CD4-positive, CD25-positive, alpha-beta regulatory T cell (primary cell): ENCODE measurements around the gene RACGAP1. TPM values are rescaled to one million over a fixed set of nuclear protein-coding genes. Genes with fewer than 3 reads are reported as not detected.

ENCODE experiments used
- ATAC-seq, 2 donors: fragments of 150-1000 bp; cut with Tn5 transposase; one replicate each; pipeline ENCODE4 v1.10.0; 2021; ENCODE audit warnings: low read depth in 2 of 2, moderate number of reproducible peaks in 2 of 2, moderate library complexity in 1 of 2
- DNase-seq, 3 donors: peaks; one replicate each; pipeline versions ENCODE4 v3.0.0 to v3.0.0-alpha.2; 2012 to 2022; ENCODE audit warnings: mixed read lengths in 1 of 3
- H3K27ac ChIP-seq: one replicate; pipeline ENCODE4 v1.7.0; 2013; ENCODE audit warnings: mild to moderate bottlenecking, low read length; ENCODE audit not compliant: insufficient read depth, poor library complexity, severe bottlenecking
- H3K27me3 ChIP-seq: one replicate; pipeline ENCODE4 v1.7.0; 2013; ENCODE audit warnings: low read length; ENCODE audit not compliant: control insufficient read depth, insufficient read depth
- H3K36me3 ChIP-seq: one replicate; pipeline ENCODE4 v1.7.0; 2013; ENCODE audit warnings: mild to moderate bottlenecking, low read length, moderate library complexity; ENCODE audit not compliant: control insufficient read depth, insufficient read depth
- H3K4me1 ChIP-seq: 2 replicates; pipeline ENCODE4 v1.7.0; 2013; ENCODE audit warnings: mild to moderate bottlenecking, low read length; ENCODE audit not compliant: insufficient read depth, control insufficient read depth, poor library complexity, severe bottlenecking
- H3K4me3 ChIP-seq: one replicate; pipeline ENCODE4 v1.7.0; 2013; ENCODE audit warnings: low read depth, mild to moderate bottlenecking, low read length, moderate library complexity
- H3K9me3 ChIP-seq, 2 experiments: 1 replicate in 1 of 2; 2 replicates in 1 of 2; pipeline ENCODE4 v1.7.0; 2013; ENCODE audit warnings: low read length in 2 of 2, mild to moderate bottlenecking in 1 of 2, moderate library complexity in 1 of 2; ENCODE audit not compliant: control insufficient read depth in 2 of 2
- H3K27ac Mint-ChIP-seq, 3 donors: one replicate each; pipeline ENCODE4 v1.8.0; 2020 to 2022; ENCODE audit warnings: mild to moderate bottlenecking in 3 of 3, mixed read lengths in 3 of 3, moderate library complexity in 2 of 3
- H3K27me3 Mint-ChIP-seq: one replicate; pipeline ENCODE4 v1.8.0; 2022; ENCODE audit warnings: mild to moderate bottlenecking, mixed read lengths
- H3K36me3 Mint-ChIP-seq: one replicate; pipeline ENCODE4 v1.8.0; 2020; ENCODE audit warnings: mixed read lengths
- H3K4me1 Mint-ChIP-seq, 4 donors: one replicate each; pipeline ENCODE4 v1.8.0; 2020 to 2022; ENCODE audit warnings: mixed read lengths in 4 of 4, mild to moderate bottlenecking in 1 of 4
- H3K4me3 Mint-ChIP-seq, 4 donors: one replicate each; pipeline ENCODE4 v1.8.0; 2020 to 2022; ENCODE audit warnings: mild to moderate bottlenecking in 4 of 4, mixed read lengths in 4 of 4, moderate library complexity in 3 of 4
- H3K9me3 Mint-ChIP-seq, 7 donors: one replicate each; pipeline ENCODE4 v1.8.0; 2020 to 2022; ENCODE audit warnings: mixed read lengths in 7 of 7, mild to moderate bottlenecking in 3 of 7, moderate library complexity in 2 of 7
- polyA plus RNA-seq, 4 donors: library from polyadenylated mRNA; unstranded; fragments of 300-500 nt; fragmentation: Illumina TruSeq; gene quantifications; one replicate each; pipeline ENCODE4 v1.2.3, GENCODE V29; 2021
- total RNA-seq: library from RNA; stranded (reverse); gene quantifications from one replicate; pipeline ENCODE4 v1.2.3, GENCODE V29; 2022

Gene RACGAP1, protein sequence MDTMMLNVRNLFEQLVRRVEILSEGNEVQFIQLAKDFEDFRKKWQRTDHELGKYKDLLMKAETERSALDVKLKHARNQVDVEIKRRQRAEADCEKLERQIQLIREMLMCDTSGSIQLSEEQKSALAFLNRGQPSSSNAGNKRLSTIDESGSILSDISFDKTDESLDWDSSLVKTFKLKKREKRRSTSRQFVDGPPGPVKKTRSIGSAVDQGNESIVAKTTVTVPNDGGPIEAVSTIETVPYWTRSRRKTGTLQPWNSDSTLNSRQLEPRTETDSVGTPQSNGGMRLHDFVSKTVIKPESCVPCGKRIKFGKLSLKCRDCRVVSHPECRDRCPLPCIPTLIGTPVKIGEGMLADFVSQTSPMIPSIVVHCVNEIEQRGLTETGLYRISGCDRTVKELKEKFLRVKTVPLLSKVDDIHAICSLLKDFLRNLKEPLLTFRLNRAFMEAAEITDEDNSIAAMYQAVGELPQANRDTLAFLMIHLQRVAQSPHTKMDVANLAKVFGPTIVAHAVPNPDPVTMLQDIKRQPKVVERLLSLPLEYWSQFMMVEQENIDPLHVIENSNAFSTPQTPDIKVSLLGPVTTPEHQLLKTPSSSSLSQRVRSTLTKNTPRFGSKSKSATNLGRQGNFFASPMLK
- 17.2 TPM for total RNA-seq
- 10 to 100 TPM; 17.1 to 22.9 (median 18.0) TPM for polyA plus RNA-seq

GRCh38 chr12:50025187-50026059 lies at the start of gene RACGAP1:
Gene RACGAP1 (minus strand): TSS chr12:50025494. CDS start chr12:50016715, 8,779 bp downstream.
- Histone ChIP-seq H3K9me3 (no peaks in the 10 kb centered on the region), H3K27me3 (no peaks in the 10 kb centered on the region), H3K27ac (peak within 1 kb of the TSS; percentile 76), H3K4me1 (peaks cover 12% of the 10 kb centered on the region), H3K4me3 (peak within 1 kb of the TSS; percentile 87), H3K36me3 (no peaks in the 10 kb centered on the region)
- Mint-ChIP-seq H3K27ac (peak within 1 kb of the TSS; percentile 27 to 97 (median 92)), H3K36me3 (no peaks in the 10 kb centered on the region), H3K4me3 (peak within 1 kb of the TSS; percentile 92 to 99 (median 98)), H3K27me3 (peaks cover 4% of the 10 kb centered on the region), H3K4me1 (peaks cover 13 to 47% (median 24%) of the 10 kb centered on the region in 4 donors), H3K9me3 (no peaks in the 10 kb centered on the region)
- DNase-seq: peak; percentile 95 to 99 (median 99)
- ATAC-seq: peak; percentile 96

- Histone ChIP-seq H3K4me3 (no peak overlapping the region), H3K9me3 (no peaks in the 10 kb centered on the region), H3K4me1 (peaks cover 6% of the 10 kb centered on the region), H3K27me3 (no peaks in the 10 kb centered on the region), H3K36me3 (no peaks in the 10 kb centered on the region), H3K27ac (no peak overlapping the region)
- Mint-ChIP-seq H3K27ac (no peak overlapping the region), H3K27me3 (peaks cover 10% of the 10 kb centered on the region), H3K4me1 (peaks cover 0 to 16% (median 4%) of the 10 kb centered on the region in 4 donors), H3K4me3 (no peak overlapping the region), H3K9me3 (no peaks in the 10 kb centered on the region), H3K36me3 (no peaks in the 10 kb centered on the region)
- DNase-seq (no peak), ATAC-seq (no peak)
Observed at GRCh38 chr12:50073712-50074111, 48.4 kb upstream of the RACGAP1 start.

DNA sequence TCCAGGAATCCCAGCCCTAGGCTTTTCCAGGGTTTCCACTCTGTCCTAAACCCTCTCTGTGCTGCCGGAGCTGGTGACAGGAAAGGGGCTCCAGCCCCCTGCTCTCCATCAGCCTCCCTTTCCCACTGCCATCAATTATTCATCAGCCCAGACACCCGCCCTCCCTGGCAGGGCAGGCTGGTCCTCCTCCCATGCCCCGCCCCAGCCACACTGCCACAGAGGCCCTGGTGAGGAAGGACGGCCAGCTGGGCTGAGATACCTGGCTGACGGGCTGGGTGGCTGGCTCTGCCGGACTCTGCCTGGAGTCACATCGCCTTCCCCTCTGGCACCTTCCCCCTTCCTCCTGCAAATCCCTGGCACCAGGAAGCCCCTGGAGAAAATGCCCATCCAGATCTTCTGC lies 47.9 kb upstream of the RACGAP1 start:
- peaks cover 0 to 16% (median 4%) of the 10 kb centered on the region in 4 donors for H3K4me1 Mint-ChIP-seq
- H3K9me3 Mint-ChIP-seq: no peaks in the 10 kb centered on the region
- H3K4me3 ChIP-seq: no peak overlapping the region
- no peaks in the 10 kb centered on the region for H3K36me3 ChIP-seq
- DNase-seq (no peak), ATAC-seq (no peak)
- H3K9me3 ChIP-seq: no peaks in the 10 kb centered on the region
- H3K27me3 Mint-ChIP-seq: peaks cover 10% of the 10 kb centered on the region
- H3K27ac ChIP-seq: no peak overlapping the region
- no peak overlapping the region for H3K27ac Mint-ChIP-seq
- H3K36me3 Mint-ChIP-seq: no peaks in the 10 kb centered on the region
- peaks cover 6% of the 10 kb centered on the region for H3K4me1 ChIP-seq
- no peak overlapping the region for H3K4me3 Mint-ChIP-seq
- no peaks in the 10 kb centered on the region for H3K27me3 ChIP-seq

- no peaks in the 10 kb centered on the region for H3K9me3 Mint-ChIP-seq
- ATAC-seq (no peak), DNase-seq (no peak)
- H3K9me3 ChIP-seq: no peaks in the 10 kb centered on the region
- no peaks in the 10 kb centered on the region for H3K27me3 ChIP-seq
- no peak overlapping the region for H3K27ac ChIP-seq
- H3K4me1 ChIP-seq: peaks cover 6% of the 10 kb centered on the region
- no peak overlapping the region for H3K4me3 Mint-ChIP-seq
- peaks cover 0 to 16% (median 4%) of the 10 kb centered on the region in 4 donors for H3K4me1 Mint-ChIP-seq
- no peak overlapping the region for H3K4me3 ChIP-seq
- H3K27ac Mint-ChIP-seq: no peak overlapping the region
- H3K36me3 Mint-ChIP-seq: no peaks in the 10 kb centered on the region
- no peaks in the 10 kb centered on the region for H3K36me3 ChIP-seq
- peaks cover 10% of the 10 kb centered on the region for H3K27me3 Mint-ChIP-seq
Observed at GRCh38 chr12:50072198-50072907, 47.1 kb upstream of the RACGAP1 start.

- DNase-seq: peak; percentile 44 to 78 (median 64)
- Mint-ChIP-seq H3K4me3 (no peak overlapping the region), H3K9me3 (no peaks in the 10 kb centered on the region)
Observed at GRCh38 chr12:50070314-50071060, 45.2 kb upstream of the RACGAP1 start.

GRCh38 chr12:50069539-50069938 lies 44.2 kb upstream of the RACGAP1 start:
- Mint-ChIP-seq H3K36me3 (no peaks in the 10 kb centered on the region), H3K9me3 (no peaks in the 10 kb centered on the region), H3K4me1 (peaks cover 0 to 9% (median 4%) of the 10 kb centered on the region in 4 donors), H3K27ac (no peak overlapping the region), H3K27me3 (peaks cover 10% of the 10 kb centered on the region), H3K4me3 (no peak overlapping the region)
- Histone ChIP-seq H3K27ac (no peak overlapping the region), H3K36me3 (no peaks in the 10 kb centered on the region), H3K4me3 (no peak overlapping the region), H3K4me1 (peaks cover 6% of the 10 kb centered on the region), H3K27me3 (no peaks in the 10 kb centered on the region), H3K9me3 (no peaks in the 10 kb centered on the region)
- DNase-seq (no peak), ATAC-seq (no peak)

More at GRCh38 chr12:50070314-50071060, 45.2 kb upstream of the RACGAP1 start:
- Histone ChIP-seq H3K4me3 (no peak overlapping the region), H3K27me3 (no peaks in the 10 kb centered on the region), H3K27ac (no peak overlapping the region), H3K4me1 (peaks cover 6% of the 10 kb centered on the region), H3K36me3 (no peaks in the 10 kb centered on the region), H3K9me3 (no peaks in the 10 kb centered on the region)
- H3K36me3 Mint-ChIP-seq: no peaks in the 10 kb centered on the region
- H3K4me1 Mint-ChIP-seq: peaks cover 0 to 14% (median 4%) of the 10 kb centered on the region in 4 donors
- ATAC-seq: peak; percentile 63
- H3K27ac Mint-ChIP-seq: peak overlapping the region in 1 of 3 donors; percentile 35
- H3K27me3 Mint-ChIP-seq: peaks cover 10% of the 10 kb centered on the region
